ENCODE results near the gene KIAA1328. TPM values are rescaled to one million over a fixed set of nuclear protein-coding genes. Genes with fewer than 3 reads are reported as not detected.

The KIAA1328 gene
- total and polyA plus RNA-seq, 3 experiments from 2014 or later: 6.6 to 8.3 (median 6.8) TPM

- Histone ChIP-seq H3K36me3 (ENCODE audit: insufficient read depth, low read length) (no peaks in the 10 kb centered on the region), H3K4me1 (ENCODE audit: insufficient read depth, low read length) (no peaks in the 10 kb centered on the region), H3K27ac (ENCODE audit: low read depth, low read length) (no peak overlapping the region), H3K27me3 (ENCODE audit: insufficient read depth, low read length, poor library complexity, severe bottlenecking) (no peaks in the 10 kb centered on the region), H3K4me3 (ENCODE audit: low read length) (no peak overlapping the region), H3K9me3 (ENCODE audit: low read length) (no peaks in the 10 kb centered on the region)
- DNase-seq: no peak
- Mint-ChIP-seq H3K27me3 (no peaks in the 10 kb centered on the region), H3K27ac (no peak overlapping the region), H3K4me3 (no peak overlapping the region), H3K4me1 (no peaks in the 10 kb centered on the region), H3K9me3 (no peaks in the 10 kb centered on the region), H3K36me3 (peaks cover 0 to 3% (median 0%) of the 10 kb centered on the region in 3 donors)
- POLR2A ChIA-PET: no interaction called here
- CTCF ChIA-PET: no interaction called here
Measured at GRCh38 chr18:37235583-37235982, 406.7 kb downstream of the KIAA1328 start.

- Histone ChIP-seq H3K27me3 (ENCODE audit: insufficient read depth, low read length, poor library complexity, severe bottlenecking) (no peaks in the 10 kb centered on the region), H3K4me3 (ENCODE audit: low read length) (no peak overlapping the region), H3K9me3 (ENCODE audit: low read length) (no peaks in the 10 kb centered on the region), H3K36me3 (ENCODE audit: insufficient read depth, low read length) (no peaks in the 10 kb centered on the region), H3K27ac (ENCODE audit: low read depth, low read length) (no peak overlapping the region), H3K4me1 (ENCODE audit: insufficient read depth, low read length) (no peaks in the 10 kb centered on the region)
- Mint-ChIP-seq H3K4me3 (no peak overlapping the region), H3K27me3 (peaks cover 3 to 26% of the 10 kb centered on the region in 2 donors), H3K27ac (peak overlapping the region in 1 of 8 donors; percentile 68), H3K36me3 (no peaks in the 10 kb centered on the region), H3K4me1 (peaks cover 0 to under 1% (median 0%) of the 10 kb centered on the region in 3 donors), H3K9me3 (peaks cover 0 to 2% (median 2%) of the 10 kb centered on the region in 5 donors)
- no peak for DNase-seq
- ChIA-PET POLR2A (no interaction called here), CTCF (no interaction called here)
Measured at GRCh38 chr18:37238282-37239108, 409.6 kb downstream of the KIAA1328 start.

- Histone ChIP-seq H3K27ac (ENCODE audit: low read depth, low read length) (no peak overlapping the region), H3K4me1 (ENCODE audit: insufficient read depth, low read length) (no peaks in the 10 kb centered on the region), H3K9me3 (ENCODE audit: low read length) (no peaks in the 10 kb centered on the region), H3K4me3 (ENCODE audit: low read length) (no peak overlapping the region), H3K27me3 (ENCODE audit: insufficient read depth, low read length, poor library complexity, severe bottlenecking) (peaks cover 7% of the 10 kb centered on the region), H3K36me3 (ENCODE audit: insufficient read depth, low read length) (no peaks in the 10 kb centered on the region)
- Mint-ChIP-seq H3K27me3 (peaks cover 12 to 51% of the 10 kb centered on the region in 2 donors), H3K9me3 (peaks cover 0 to 8% (median 2%) of the 10 kb centered on the region in 5 donors), H3K36me3 (no peaks in the 10 kb centered on the region), H3K4me1 (peaks cover 0 to 3% (median 1%) of the 10 kb centered on the region in 3 donors), H3K4me3 (no peak overlapping the region), H3K27ac (no peak overlapping the region)
- no peak for DNase-seq
- CTCF ChIA-PET: no interaction called here
- POLR2A ChIA-PET: no interaction called here
Measured at GRCh38 chr18:37242091-37242490, 413.2 kb downstream of the KIAA1328 start.

GRCh38 chr18:37242826-37243560 is 414.1 kb downstream of the KIAA1328 start:
- no peaks in the 10 kb centered on the region for H3K36me3 ChIP-seq (ENCODE audit: insufficient read depth, low read length)
- H3K27ac Mint-ChIP-seq: peak overlapping the region in 1 of 8 donors; percentile 27
- H3K4me1 ChIP-seq (ENCODE audit: insufficient read depth, low read length): no peaks in the 10 kb centered on the region
- no peak overlapping the region for H3K4me3 Mint-ChIP-seq
- DNase-seq: no peak
- H3K9me3 ChIP-seq (ENCODE audit: low read length): no peaks in the 10 kb centered on the region
- H3K27me3 Mint-ChIP-seq: peaks cover 12 to 51% of the 10 kb centered on the region in 2 donors
- H3K4me1 Mint-ChIP-seq: peaks cover 0 to 3% (median 1%) of the 10 kb centered on the region in 3 donors
- ChIA-PET CTCF (no interaction called here), POLR2A (no interaction called here)
- peaks cover 0 to 8% (median 2%) of the 10 kb centered on the region in 5 donors for H3K9me3 Mint-ChIP-seq
- H3K4me3 ChIP-seq (ENCODE audit: low read length): no peak overlapping the region
- H3K36me3 Mint-ChIP-seq: no peaks in the 10 kb centered on the region
- H3K27me3 ChIP-seq (ENCODE audit: insufficient read depth, low read length, poor library complexity, severe bottlenecking): peaks cover 7% of the 10 kb centered on the region
- no peak overlapping the region for H3K27ac ChIP-seq (ENCODE audit: low read depth, low read length)

GRCh38 chr18:37243741-37244140 is 414.8 kb downstream of the KIAA1328 start:
- Histone ChIP-seq H3K27me3 (ENCODE audit: insufficient read depth, low read length, poor library complexity, severe bottlenecking) (peaks cover 7% of the 10 kb centered on the region), H3K9me3 (ENCODE audit: low read length) (no peaks in the 10 kb centered on the region), H3K27ac (ENCODE audit: low read depth, low read length) (no peak overlapping the region), H3K36me3 (ENCODE audit: insufficient read depth, low read length) (no peaks in the 10 kb centered on the region), H3K4me3 (ENCODE audit: low read length) (no peak overlapping the region), H3K4me1 (ENCODE audit: insufficient read depth, low read length) (no peaks in the 10 kb centered on the region)
- peaks cover 0 to 11% (median 2%) of the 10 kb centered on the region in 5 donors for H3K9me3 Mint-ChIP-seq
- peaks cover 12 to 51% of the 10 kb centered on the region in 2 donors for H3K27me3 Mint-ChIP-seq
- CTCF ChIA-PET: no interaction called here
- H3K4me3 Mint-ChIP-seq: no peak overlapping the region
- no peak for DNase-seq
- H3K36me3 Mint-ChIP-seq: no peaks in the 10 kb centered on the region
- peaks cover 0 to 3% (median 1%) of the 10 kb centered on the region in 3 donors for H3K4me1 Mint-ChIP-seq
- POLR2A ChIA-PET: no interaction called here
- H3K27ac Mint-ChIP-seq: peak overlapping the region in 1 of 8 donors; percentile 61

GRCh38 chr18:37244618-37245017 is 415.7 kb downstream of the KIAA1328 start:
- H3K27ac ChIP-seq (ENCODE audit: low read depth, low read length): no peak overlapping the region
- H3K4me3 ChIP-seq (ENCODE audit: low read length): no peak overlapping the region
- H3K36me3 ChIP-seq (ENCODE audit: insufficient read depth, low read length): no peaks in the 10 kb centered on the region
- ChIA-PET POLR2A (no interaction called here), CTCF (no interaction called here)
- Mint-ChIP-seq H3K27me3 (peaks cover 12 to 57% of the 10 kb centered on the region in 2 donors), H3K4me3 (no peak overlapping the region), H3K36me3 (no peaks in the 10 kb centered on the region), H3K9me3 (peaks cover 0 to 13% (median 6%) of the 10 kb centered on the region in 5 donors), H3K4me1 (peaks cover 0 to 3% (median 1%) of the 10 kb centered on the region in 3 donors), H3K27ac (no peak overlapping the region)
- H3K4me1 ChIP-seq (ENCODE audit: insufficient read depth, low read length): no peaks in the 10 kb centered on the region
- peaks cover 7% of the 10 kb centered on the region for H3K27me3 ChIP-seq (ENCODE audit: insufficient read depth, low read length, poor library complexity, severe bottlenecking)
- H3K9me3 ChIP-seq (ENCODE audit: low read length): no peaks in the 10 kb centered on the region
- no peak for DNase-seq

- H3K27me3 ChIP-seq (ENCODE audit: insufficient read depth, low read length, poor library complexity, severe bottlenecking): peaks cover 7% of the 10 kb centered on the region
- CTCF ChIA-PET: no interaction called here
- POLR2A ChIA-PET: no interaction called here
Measured at GRCh38 chr18:37246779-37247340, 417.9 kb downstream of the KIAA1328 start.

More at GRCh38 chr18:37246779-37247340, 417.9 kb downstream of the KIAA1328 start:
- Histone ChIP-seq H3K27ac (ENCODE audit: low read depth, low read length) (no peak overlapping the region), H3K36me3 (ENCODE audit: insufficient read depth, low read length) (no peaks in the 10 kb centered on the region), H3K4me1 (ENCODE audit: insufficient read depth, low read length) (no peaks in the 10 kb centered on the region), H3K9me3 (ENCODE audit: low read length) (no peaks in the 10 kb centered on the region), H3K4me3 (ENCODE audit: low read length) (no peak overlapping the region)
- peaks cover 0 to 13% (median 6%) of the 10 kb centered on the region in 5 donors for H3K9me3 Mint-ChIP-seq
- H3K36me3 Mint-ChIP-seq: no peaks in the 10 kb centered on the region
- H3K4me1 Mint-ChIP-seq: peaks cover 0 to 3% (median 1%) of the 10 kb centered on the region in 3 donors
- no peak overlapping the region for H3K4me3 Mint-ChIP-seq
- H3K27me3 Mint-ChIP-seq: peaks cover 23 to 62% of the 10 kb centered on the region in 2 donors
- no peak for DNase-seq
- no peak overlapping the region for H3K27ac Mint-ChIP-seq

Measured in CD8-positive, alpha-beta memory T cell (primary cell).